ENCODE results near the gene PCSK9.

The PCSK9 gene

DNA sequence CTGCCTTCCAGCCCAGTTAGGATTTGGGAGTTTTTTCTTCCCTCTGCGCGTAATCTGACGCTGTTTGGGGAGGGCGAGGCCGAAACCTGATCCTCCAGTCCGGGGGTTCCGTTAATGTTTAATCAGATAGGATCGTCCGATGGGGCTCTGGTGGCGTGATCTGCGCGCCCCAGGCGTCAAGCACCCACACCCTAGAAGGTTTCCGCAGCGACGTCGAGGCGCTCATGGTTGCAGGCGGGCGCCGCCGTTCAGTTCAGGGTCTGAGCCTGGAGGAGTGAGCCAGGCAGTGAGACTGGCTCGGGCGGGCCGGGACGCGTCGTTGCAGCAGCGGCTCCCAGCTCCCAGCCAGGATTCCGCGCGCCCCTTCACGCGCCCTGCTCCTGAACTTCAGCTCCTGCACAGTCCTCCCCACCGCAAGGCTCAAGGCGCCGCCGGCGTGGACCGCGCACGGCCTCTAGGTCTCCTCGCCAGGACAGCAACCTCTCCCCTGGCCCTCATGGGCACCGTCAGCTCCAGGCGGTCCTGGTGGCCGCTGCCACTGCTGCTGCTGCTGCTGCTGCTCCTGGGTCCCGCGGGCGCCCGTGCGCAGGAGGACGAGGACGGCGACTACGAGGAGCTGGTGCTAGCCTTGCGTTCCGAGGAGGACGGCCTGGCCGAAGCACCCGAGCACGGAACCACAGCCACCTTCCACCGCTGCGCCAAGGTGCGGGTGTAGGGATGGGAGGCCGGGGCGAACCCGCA lies at the start of gene PCSK9:
Gene PCSK9, plus strand, starts transcription at position 207 of the 741 bp plus-strand sequence. Its CDS starts 290 bp downstream, at position 497.
- TF ChIP-seq, protein P1, sequence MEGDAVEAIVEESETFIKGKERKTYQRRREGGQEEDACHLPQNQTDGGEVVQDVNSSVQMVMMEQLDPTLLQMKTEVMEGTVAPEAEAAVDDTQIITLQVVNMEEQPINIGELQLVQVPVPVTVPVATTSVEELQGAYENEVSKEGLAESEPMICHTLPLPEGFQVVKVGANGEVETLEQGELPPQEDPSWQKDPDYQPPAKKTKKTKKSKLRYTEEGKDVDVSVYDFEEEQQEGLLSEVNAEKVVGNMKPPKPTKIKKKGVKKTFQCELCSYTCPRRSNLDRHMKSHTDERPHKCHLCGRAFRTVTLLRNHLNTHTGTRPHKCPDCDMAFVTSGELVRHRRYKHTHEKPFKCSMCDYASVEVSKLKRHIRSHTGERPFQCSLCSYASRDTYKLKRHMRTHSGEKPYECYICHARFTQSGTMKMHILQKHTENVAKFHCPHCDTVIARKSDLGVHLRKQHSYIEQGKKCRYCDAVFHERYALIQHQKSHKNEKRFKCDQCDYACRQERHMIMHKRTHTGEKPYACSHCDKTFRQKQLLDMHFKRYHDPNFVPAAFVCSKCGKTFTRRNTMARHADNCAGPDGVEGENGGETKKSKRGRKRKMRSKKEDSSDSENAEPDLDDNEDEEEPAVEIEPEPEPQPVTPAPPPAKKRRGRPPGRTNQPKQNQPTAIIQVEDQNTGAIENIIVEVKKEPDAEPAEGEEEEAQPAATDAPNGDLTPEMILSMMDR (IDR thresholded peaks at IDR 0.05; ENCODE audit: borderline replicate concordance, control extremely low read depth, extremely low read depth, insufficient read depth, missing control alignments), result no peak
- no peak for DNase-seq (ENCODE audit: low spot score)
- in situ Hi-C loops (cut with MboI; ENCODE audit: low sequenced_read_pairs, unreplicated experiment), result no loop called here

DNA sequence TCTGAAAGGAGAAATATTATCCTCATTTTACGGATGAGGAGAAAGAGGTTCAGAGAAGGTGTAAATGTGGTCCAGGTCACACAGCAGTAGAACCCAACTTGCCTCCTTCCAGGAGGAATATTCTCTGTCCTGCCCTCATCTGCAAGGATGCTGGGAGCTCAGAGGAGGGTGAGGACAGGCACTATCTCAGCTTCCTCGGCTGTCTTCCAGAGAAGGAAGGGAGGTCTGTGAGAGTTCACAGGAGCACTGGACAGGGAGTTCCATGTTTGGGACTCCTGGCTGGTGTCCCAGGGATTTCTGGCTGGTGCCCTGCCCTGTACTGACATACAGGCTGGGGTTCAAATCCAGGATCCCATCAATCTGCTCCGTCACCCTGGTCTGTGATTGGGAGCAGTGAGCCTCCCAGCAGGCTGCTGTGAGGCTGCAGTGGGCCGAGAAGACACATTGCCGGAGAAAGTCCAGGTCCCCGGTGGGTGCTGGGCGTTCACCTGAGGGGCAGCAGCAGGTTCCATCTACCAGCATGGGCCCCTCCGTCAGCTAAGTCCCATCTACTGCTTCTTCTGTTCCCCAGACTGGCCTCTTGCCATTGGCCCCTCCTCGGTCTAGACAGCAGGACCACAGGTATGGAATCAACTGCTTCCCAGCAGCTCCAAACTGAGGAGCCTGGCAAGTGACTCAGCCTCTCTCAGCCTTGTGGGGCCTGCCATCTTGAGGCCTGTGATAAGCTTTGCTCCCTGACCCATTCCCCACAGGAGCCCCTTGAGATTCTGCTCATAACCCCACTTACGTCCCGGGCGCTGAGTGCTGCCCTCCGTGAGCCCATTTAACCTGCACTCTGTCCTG lies 49.2 kb upstream of the PCSK9 start:
- no peak for DNase-seq (ENCODE audit: low spot score)
- TF ChIP-seq, protein P1 (IDR thresholded peaks at IDR 0.05; ENCODE audit: borderline replicate concordance, control extremely low read depth, extremely low read depth, insufficient read depth, missing control alignments), result no peak

GRCh38 chr1:54990916-54991315 lies 48.4 kb upstream of the PCSK9 start:
- TF ChIP-seq, protein P1 (IDR thresholded peaks at IDR 0.05; ENCODE audit: borderline replicate concordance, control extremely low read depth, extremely low read depth, insufficient read depth, missing control alignments), result no peak
- no peak for DNase-seq (ENCODE audit: low spot score)
- in situ Hi-C loops (cut with MboI; ENCODE audit: low sequenced_read_pairs, unreplicated experiment), result no loop called here

More for the DNA sequence above, 49.2 kb upstream of the PCSK9 start:
- in situ Hi-C loops (cut with MboI; ENCODE audit: low sequenced_read_pairs, unreplicated experiment), result no loop called here

GRCh38 chr1:54991939-54992338 lies 47.4 kb upstream of the PCSK9 start:
- TF ChIP-seq, protein P1 (IDR thresholded peaks at IDR 0.05; ENCODE audit: borderline replicate concordance, control extremely low read depth, extremely low read depth, insufficient read depth, missing control alignments), result no peak
- DNase-seq (ENCODE audit: low spot score), result no peak
- in situ Hi-C loops (cut with MboI; ENCODE audit: low sequenced_read_pairs, unreplicated experiment), result no loop called here

- in situ Hi-C loops (cut with MboI; ENCODE audit: low sequenced_read_pairs, unreplicated experiment), result no loop called here
- TF ChIP-seq, protein P1 (IDR thresholded peaks at IDR 0.05; ENCODE audit: borderline replicate concordance, control extremely low read depth, extremely low read depth, insufficient read depth, missing control alignments), result no peak
- DNase-seq (ENCODE audit: low spot score), result no peak
Observed at GRCh38 chr1:54993140-54993539, 46.2 kb upstream of the PCSK9 start.

GRCh38 chr1:54994355-54994990 lies 44.9 kb upstream of the PCSK9 start:
- in situ Hi-C loops (cut with MboI; ENCODE audit: low sequenced_read_pairs, unreplicated experiment), result no loop called here
- DNase-seq (ENCODE audit: low spot score), result no peak
- TF ChIP-seq, protein P1 (IDR thresholded peaks at IDR 0.05; ENCODE audit: borderline replicate concordance, control extremely low read depth, extremely low read depth, insufficient read depth, missing control alignments), result no peak
